WTC11 (cell line): ENCODE data around the gene SOX15. TPM values are rescaled to one million over a fixed set of nuclear protein-coding genes. Genes with fewer than 3 reads are reported as not detected.

ENCODE experiments used
- ATAC-seq: fragments of 200-7000 bp; cut with Tn5 transposase; 2 replicates; pipeline ENCODE4 v1.10.0; 2021; ENCODE audit warnings: mild to moderate bottlenecking, moderate library complexity
- CTCF ChIA-PET: fragments of 300-600 bp; sonication (Branson Sonifier 250); formaldehyde crosslinking; loops from one replicate; lab custom pipeline; 2021; ENCODE audit warnings: antibody characterized with exemption; lab: Charles Lee
- POLR2A ChIA-PET: fragments of 350-600 bp; sonication (Branson Sonifier 250); formaldehyde crosslinking; loops from one replicate; lab custom pipeline; 2021; ENCODE audit warnings: antibody characterized with exemption; lab: Charles Lee
- DNase-seq: peaks from one replicate; pipeline ENCODE4 v3.0.0; 2021; ENCODE audit warnings: low spot score
- H3K27ac Mint-ChIP-seq: 2 replicates; pipeline ENCODE4 v1.8.0; 2021; ENCODE audit warnings: mixed read lengths
- H3K27me3 Mint-ChIP-seq: 2 replicates; pipeline ENCODE4 v1.8.0; 2021; ENCODE audit warnings: low read depth, mild to moderate bottlenecking, moderate library complexity, mixed read lengths
- H3K36me3 Mint-ChIP-seq: 2 replicates; pipeline ENCODE4 v1.8.0; 2021; ENCODE audit warnings: mixed read lengths
- H3K4me1 Mint-ChIP-seq: 2 replicates; pipeline ENCODE4 v1.8.0; 2022; ENCODE audit warnings: mixed read lengths
- H3K4me3 Mint-ChIP-seq: 2 replicates; pipeline ENCODE4 v1.8.0; 2021; ENCODE audit warnings: mild to moderate bottlenecking, moderate library complexity, mixed read lengths
- H3K9me3 Mint-ChIP-seq: 2 replicates; pipeline ENCODE4 v1.8.0; 2021; ENCODE audit warnings: mixed read lengths
- ATF1 ChIP-seq: sonication (generic); formaldehyde crosslinking; IDR thresholded peaks from 2 replicates; pipeline ENCODE4 v1.8.1; 2023; ENCODE audit warnings: mild to moderate bottlenecking, moderate library complexity, missing genetic modification reagents
- FOXK1 ChIP-seq: sonication (generic); formaldehyde crosslinking; IDR thresholded peaks from 2 replicates; pipeline ENCODE4 v1.8.0; 2022; ENCODE audit warnings: mild to moderate bottlenecking, moderate library complexity, missing genetic modification reagents
- GRHL2 ChIP-seq: fragments of 250-450 bp; sonication (Bioruptor Pico); IDR thresholded peaks from 2 replicates; pipeline ENCODE4 v1.8.0; 2022; ENCODE audit warnings: mild to moderate bottlenecking, moderate library complexity; ENCODE audit not compliant: insufficient replicate concordance, severe bottlenecking
- NFE2L1 ChIP-seq: sonication (generic); formaldehyde crosslinking; IDR thresholded peaks from 2 replicates; pipeline ENCODE4 v1.8.1; 2023; ENCODE audit warnings: missing genetic modification reagents
- RELA ChIP-seq: sonication (generic); formaldehyde crosslinking; IDR thresholded peaks from 2 replicates; pipeline ENCODE4 v1.8.1; 2022; ENCODE audit warnings: missing genetic modification reagents, mild to moderate bottlenecking, borderline replicate concordance
- SMAD3 ChIP-seq: sonication (generic); formaldehyde crosslinking; IDR thresholded peaks from 2 replicates; pipeline ENCODE4 v1.8.0; 2022; ENCODE audit warnings: missing genetic modification reagents, mild to moderate bottlenecking, borderline replicate concordance
- TP53 ChIP-seq: sonication (generic); formaldehyde crosslinking; IDR thresholded peaks from 2 replicates; pipeline ENCODE4 v1.8.1; 2023; ENCODE audit warnings: mild to moderate bottlenecking, missing genetic modification reagents
- ZBTB21 ChIP-seq: sonication (generic); formaldehyde crosslinking; IDR thresholded peaks from 2 replicates; pipeline ENCODE4 v1.8.1; 2023; ENCODE audit warnings: mild to moderate bottlenecking, missing genetic modification reagents, borderline replicate concordance
- ZNF263 ChIP-seq: sonication (generic); formaldehyde crosslinking; IDR thresholded peaks from 2 replicates; pipeline ENCODE4 v1.8.1; 2022; ENCODE audit warnings: low read depth, mild to moderate bottlenecking, moderate library complexity, missing genetic modification reagents
- ZNF416 ChIP-seq: fragments of 250-450 bp; sonication (Bioruptor Pico); IDR thresholded peaks from 2 replicates; pipeline ENCODE4 v1.9.0; 2021; ENCODE audit warnings: mild to moderate bottlenecking, inconsistent platforms
- total RNA-seq: library from RNA; stranded (reverse); gene quantifications from 3 replicates; pipeline ENCODE4 v1.2.3, GENCODE V29; 2021
- TF ChIP-seq, protein P1 (sequence below): fragments of 250-450 bp; sonication (Bioruptor Pico); conservative IDR thresholded peaks from 2 replicates; pipeline ENCODE4 v1.9.0; 2021; ENCODE audit warnings: mild to moderate bottlenecking
- TF ChIP-seq, protein P2 (sequence below): sonication (generic); formaldehyde crosslinking; IDR thresholded peaks from 2 replicates; pipeline ENCODE4 v1.8.1; 2022; ENCODE audit warnings: mild to moderate bottlenecking, moderate library complexity, missing genetic modification reagents
- TF ChIP-seq, protein P3 (sequence below): sonication (generic); formaldehyde crosslinking; IDR thresholded peaks from 2 replicates; pipeline ENCODE4 v1.8.0; 2022; ENCODE audit warnings: mild to moderate bottlenecking, missing genetic modification reagents
- TF ChIP-seq, protein P4 (sequence below): sonication (generic); formaldehyde crosslinking; IDR thresholded peaks from 2 replicates; pipeline ENCODE4 v1.8.1; 2022; ENCODE audit warnings: low read depth, mild to moderate bottlenecking, moderate library complexity, missing genetic modification reagents, borderline replicate concordance
- TF ChIP-seq, protein P5 (sequence below): fragments of 250-450 bp; sonication (Bioruptor Pico); IDR thresholded peaks from 2 replicates; pipeline ENCODE4 v1.8.0; 2021; ENCODE audit warnings: mild to moderate bottlenecking
- TF ChIP-seq, protein P6 (sequence below): sonication (generic); formaldehyde crosslinking; IDR thresholded peaks from 2 replicates; pipeline ENCODE4 v1.8.1; 2023; ENCODE audit warnings: mild to moderate bottlenecking, missing genetic modification reagents
- TF ChIP-seq, protein P7 (sequence below): sonication (generic); formaldehyde crosslinking; IDR thresholded peaks from 2 replicates; pipeline ENCODE4 v1.8.1; 2023; ENCODE audit warnings: mild to moderate bottlenecking, missing genetic modification reagents
- TF ChIP-seq, protein P8 (sequence below): sonication (generic); formaldehyde crosslinking; IDR thresholded peaks from 2 replicates; pipeline ENCODE4 v1.8.1; 2023; ENCODE audit warnings: mild to moderate bottlenecking, missing genetic modification reagents, moderate library complexity

SOX15 gene
- total RNA-seq, 1 experiment from 2014 or later: 19.9 TPM

DNA sequence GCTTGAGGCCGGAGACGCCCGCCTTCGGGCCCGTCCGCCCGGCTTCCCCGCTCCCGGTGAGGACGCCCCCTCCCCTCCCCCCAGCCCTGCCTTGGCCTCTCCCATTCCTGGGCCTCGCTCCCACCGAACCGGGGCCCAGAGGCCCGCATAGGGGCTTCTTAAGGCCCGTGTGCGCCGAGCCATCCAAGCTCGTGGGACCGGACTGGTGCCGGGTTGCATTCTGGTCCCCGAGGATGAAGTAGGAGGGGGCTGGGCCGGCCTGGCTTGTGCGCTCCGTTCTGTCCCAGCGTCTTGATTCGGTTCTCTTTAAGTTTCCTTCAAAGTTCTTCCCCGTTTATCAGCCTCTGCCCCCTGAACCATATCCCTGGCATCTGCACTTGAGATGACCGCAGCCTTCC lies 27.7 kb downstream of the SOX15 start:
- H3K9me3 Mint-ChIP-seq: no peaks in the 10 kb centered on the region
- H3K4me3 Mint-ChIP-seq: peak overlapping the region; percentile 94
- peaks cover 45% of the 10 kb centered on the region for H3K4me1 Mint-ChIP-seq
- CTCF ChIA-PET: interaction anchor here (1.0 to 3.6 kb wide), 6 partner anchors 10 to 206 kb away, joined by 3 to 79 read pairs (median 16); partner anchors contain the start of genes TMEM102, TMEM256, TP53 and WRAP53
- no peaks in the 10 kb centered on the region for H3K27me3 Mint-ChIP-seq
- DNase-seq (no peak), ATAC-seq (no peak)
- POLR2A ChIA-PET: interaction anchor here (1.0 to 1.4 kb wide), 3 partner anchors 9 to 27 kb away, joined by 3 to 4 read pairs (median 3); partner anchors contain the start of genes MPDU1 and SOX15
- TF ChIP-seq NFE2L1 (CRISPR knock-in tag) (no peak), RELA (0 out of 2 replicates have a peak, but pooled peaks have one; percentile 55), SMAD3 (CRISPR knock-in tag) (no peak), TP53 (no peak), GRHL2 (CRISPR knock-in tag) (no peak)
- TF ChIP-seq, protein P1, sequence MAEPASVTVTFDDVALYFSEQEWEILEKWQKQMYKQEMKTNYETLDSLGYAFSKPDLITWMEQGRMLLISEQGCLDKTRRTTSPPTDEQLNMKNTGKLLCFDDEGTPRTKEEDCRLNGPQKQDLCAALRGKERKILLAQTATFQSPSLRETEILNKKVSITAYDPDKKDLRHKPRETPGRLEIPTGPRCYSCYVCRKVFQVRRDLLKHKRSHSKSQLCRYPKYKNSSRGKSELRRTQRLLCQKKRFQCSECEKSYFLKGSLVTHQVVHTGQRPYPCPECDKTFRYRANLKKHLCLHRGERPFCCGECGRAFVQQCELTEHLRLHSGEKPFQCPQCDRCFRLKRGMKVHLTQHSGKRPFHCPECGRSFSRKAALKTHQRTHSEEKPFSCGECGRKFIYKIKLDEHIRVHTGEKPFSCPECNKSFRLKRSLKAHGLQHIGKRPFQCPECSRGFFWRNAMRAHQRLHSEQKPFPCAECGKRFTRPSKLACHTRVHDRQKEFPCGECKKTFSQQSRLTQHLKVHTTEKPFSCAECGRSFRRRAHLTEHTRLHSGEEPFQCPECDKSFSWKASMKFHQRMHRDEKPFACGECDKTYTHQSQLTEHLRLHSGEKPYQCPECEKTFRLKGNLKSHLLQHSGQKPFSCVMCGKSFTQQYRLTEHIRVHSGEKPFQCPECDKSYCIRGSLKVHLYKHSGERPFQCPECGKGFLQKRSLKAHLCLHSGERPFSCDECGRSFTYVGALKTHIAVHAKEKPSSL (CRISPR knock-in tag): no peak
- TF ChIP-seq, all 79 proteins: peak for 1
- peaks cover 30% of the 10 kb centered on the region for H3K36me3 Mint-ChIP-seq
- H3K27ac Mint-ChIP-seq: peak overlapping the region; percentile 87

DNA sequence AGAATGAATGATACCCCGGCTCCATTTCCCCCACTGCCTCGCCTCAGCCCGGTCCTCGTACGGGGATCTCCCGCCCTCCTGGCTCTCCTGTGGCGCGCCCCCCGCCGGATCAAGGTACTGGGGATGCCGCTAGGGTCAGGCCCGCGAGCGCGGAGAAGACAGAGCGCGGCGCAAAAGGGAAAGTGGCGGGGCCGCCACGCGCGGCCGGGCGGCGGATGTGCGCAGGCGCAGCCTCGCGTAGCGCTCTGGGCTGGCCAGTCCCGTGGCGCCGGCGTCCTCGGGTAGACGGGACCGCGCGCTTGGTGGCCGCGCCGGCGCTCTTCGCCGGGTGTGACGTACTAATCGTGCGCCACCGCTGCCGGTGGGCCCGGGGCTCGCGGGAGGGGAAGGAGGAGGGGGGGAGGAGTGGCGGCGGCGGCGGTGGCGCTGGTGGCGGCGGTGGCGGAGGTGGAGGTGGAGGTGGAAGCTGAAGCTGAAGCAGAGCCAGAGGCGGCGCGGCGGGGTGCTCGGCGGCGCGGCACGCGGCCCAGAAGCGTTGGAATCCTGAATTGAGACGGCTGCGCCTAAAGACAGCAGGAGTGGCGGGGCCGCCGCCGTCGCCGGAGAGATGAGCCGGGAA lies 28.2 kb downstream of the SOX15 start, which contains the start of gene SENP3:
TSS of gene SENP3 (plus strand) at position 331 of the 619 bp plus-strand sequence. CDS start 1,158 bp downstream, outside the sequence.
- H3K27ac Mint-ChIP-seq: peak within 1 kb of the TSS; percentile 97
- H3K27me3 Mint-ChIP-seq: no peaks in the 10 kb centered on the region
- POLR2A ChIA-PET: interaction anchor here (1.0 to 1.8 kb wide), 5 partner anchors 10 to 126 kb away, joined by 3 to 8 read pairs (median 4); partner anchors contain the start of genes MPDU1, SOX15, TP53 and WRAP53
- CTCF ChIA-PET: interaction anchor here (1.0 to 3.6 kb wide), 19 partner anchors 9 to 516 kb away, joined by 3 to 79 read pairs (median 12); partner anchors contain the start of genes ACAP1, CD68, CHRNB1 and FXR2
- peak within 1 kb of the TSS; percentile 94 for H3K4me3 Mint-ChIP-seq
- no peaks in the 10 kb centered on the region for H3K9me3 Mint-ChIP-seq
- ATAC-seq (peak; percentile 25), DNase-seq (peak; percentile 89)
- H3K4me1 Mint-ChIP-seq: peaks cover 49% of the 10 kb centered on the region
- peaks cover 25% of the 10 kb centered on the region for H3K36me3 Mint-ChIP-seq
- peak; percentile 25; the same call in 1 of the 2 replicates for TF ChIP-seq ZBTB21 (CRISPR knock-in tag)
- TF ChIP-seq, protein P2, sequence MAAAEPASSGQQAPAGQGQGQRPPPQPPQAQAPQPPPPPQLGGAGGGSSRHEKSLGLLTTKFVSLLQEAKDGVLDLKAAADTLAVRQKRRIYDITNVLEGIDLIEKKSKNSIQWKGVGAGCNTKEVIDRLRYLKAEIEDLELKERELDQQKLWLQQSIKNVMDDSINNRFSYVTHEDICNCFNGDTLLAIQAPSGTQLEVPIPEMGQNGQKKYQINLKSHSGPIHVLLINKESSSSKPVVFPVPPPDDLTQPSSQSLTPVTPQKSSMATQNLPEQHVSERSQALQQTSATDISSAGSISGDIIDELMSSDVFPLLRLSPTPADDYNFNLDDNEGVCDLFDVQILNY (CRISPR knock-in tag): peak; percentile 88
- TF ChIP-seq ZNF263 (CRISPR knock-in tag): no peak
- 0 out of 2 replicates have a peak, but pooled peaks have one; percentile 16 for TF ChIP-seq ZNF416
- TF ChIP-seq, protein P3, sequence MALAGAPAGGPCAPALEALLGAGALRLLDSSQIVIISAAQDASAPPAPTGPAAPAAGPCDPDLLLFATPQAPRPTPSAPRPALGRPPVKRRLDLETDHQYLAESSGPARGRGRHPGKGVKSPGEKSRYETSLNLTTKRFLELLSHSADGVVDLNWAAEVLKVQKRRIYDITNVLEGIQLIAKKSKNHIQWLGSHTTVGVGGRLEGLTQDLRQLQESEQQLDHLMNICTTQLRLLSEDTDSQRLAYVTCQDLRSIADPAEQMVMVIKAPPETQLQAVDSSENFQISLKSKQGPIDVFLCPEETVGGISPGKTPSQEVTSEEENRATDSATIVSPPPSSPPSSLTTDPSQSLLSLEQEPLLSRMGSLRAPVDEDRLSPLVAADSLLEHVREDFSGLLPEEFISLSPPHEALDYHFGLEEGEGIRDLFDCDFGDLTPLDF (CRISPR knock-in tag): no peak
- TF ChIP-seq, protein P4, sequence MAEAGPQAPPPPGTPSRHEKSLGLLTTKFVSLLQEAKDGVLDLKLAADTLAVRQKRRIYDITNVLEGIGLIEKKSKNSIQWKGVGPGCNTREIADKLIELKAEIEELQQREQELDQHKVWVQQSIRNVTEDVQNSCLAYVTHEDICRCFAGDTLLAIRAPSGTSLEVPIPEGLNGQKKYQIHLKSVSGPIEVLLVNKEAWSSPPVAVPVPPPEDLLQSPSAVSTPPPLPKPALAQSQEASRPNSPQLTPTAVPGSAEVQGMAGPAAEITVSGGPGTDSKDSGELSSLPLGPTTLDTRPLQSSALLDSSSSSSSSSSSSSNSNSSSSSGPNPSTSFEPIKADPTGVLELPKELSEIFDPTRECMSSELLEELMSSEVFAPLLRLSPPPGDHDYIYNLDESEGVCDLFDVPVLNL (CRISPR knock-in tag): 0 out of 2 replicates have a peak, but pooled peaks have one; percentile 32
- TF ChIP-seq, protein P5, sequence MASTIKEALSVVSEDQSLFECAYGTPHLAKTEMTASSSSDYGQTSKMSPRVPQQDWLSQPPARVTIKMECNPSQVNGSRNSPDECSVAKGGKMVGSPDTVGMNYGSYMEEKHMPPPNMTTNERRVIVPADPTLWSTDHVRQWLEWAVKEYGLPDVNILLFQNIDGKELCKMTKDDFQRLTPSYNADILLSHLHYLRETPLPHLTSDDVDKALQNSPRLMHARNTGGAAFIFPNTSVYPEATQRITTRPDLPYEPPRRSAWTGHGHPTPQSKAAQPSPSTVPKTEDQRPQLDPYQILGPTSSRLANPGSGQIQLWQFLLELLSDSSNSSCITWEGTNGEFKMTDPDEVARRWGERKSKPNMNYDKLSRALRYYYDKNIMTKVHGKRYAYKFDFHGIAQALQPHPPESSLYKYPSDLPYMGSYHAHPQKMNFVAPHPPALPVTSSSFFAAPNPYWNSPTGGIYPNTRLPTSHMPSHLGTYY (CRISPR knock-in tag): no peak
- TF ChIP-seq, protein P6, sequence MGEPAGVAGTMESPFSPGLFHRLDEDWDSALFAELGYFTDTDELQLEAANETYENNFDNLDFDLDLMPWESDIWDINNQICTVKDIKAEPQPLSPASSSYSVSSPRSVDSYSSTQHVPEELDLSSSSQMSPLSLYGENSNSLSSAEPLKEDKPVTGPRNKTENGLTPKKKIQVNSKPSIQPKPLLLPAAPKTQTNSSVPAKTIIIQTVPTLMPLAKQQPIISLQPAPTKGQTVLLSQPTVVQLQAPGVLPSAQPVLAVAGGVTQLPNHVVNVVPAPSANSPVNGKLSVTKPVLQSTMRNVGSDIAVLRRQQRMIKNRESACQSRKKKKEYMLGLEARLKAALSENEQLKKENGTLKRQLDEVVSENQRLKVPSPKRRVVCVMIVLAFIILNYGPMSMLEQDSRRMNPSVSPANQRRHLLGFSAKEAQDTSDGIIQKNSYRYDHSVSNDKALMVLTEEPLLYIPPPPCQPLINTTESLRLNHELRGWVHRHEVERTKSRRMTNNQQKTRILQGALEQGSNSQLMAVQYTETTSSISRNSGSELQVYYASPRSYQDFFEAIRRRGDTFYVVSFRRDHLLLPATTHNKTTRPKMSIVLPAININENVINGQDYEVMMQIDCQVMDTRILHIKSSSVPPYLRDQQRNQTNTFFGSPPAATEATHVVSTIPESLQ (CRISPR knock-in tag): no peak
- TF ChIP-seq FOXK1 (CRISPR knock-in tag): peak; percentile 48; the same call in 1 of the 2 replicates
- TF ChIP-seq, protein P7, sequence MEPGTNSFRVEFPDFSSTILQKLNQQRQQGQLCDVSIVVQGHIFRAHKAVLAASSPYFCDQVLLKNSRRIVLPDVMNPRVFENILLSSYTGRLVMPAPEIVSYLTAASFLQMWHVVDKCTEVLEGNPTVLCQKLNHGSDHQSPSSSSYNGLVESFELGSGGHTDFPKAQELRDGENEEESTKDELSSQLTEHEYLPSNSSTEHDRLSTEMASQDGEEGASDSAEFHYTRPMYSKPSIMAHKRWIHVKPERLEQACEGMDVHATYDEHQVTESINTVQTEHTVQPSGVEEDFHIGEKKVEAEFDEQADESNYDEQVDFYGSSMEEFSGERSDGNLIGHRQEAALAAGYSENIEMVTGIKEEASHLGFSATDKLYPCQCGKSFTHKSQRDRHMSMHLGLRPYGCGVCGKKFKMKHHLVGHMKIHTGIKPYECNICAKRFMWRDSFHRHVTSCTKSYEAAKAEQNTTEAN (CRISPR knock-in tag): no peak
- TF ChIP-seq, protein P8, sequence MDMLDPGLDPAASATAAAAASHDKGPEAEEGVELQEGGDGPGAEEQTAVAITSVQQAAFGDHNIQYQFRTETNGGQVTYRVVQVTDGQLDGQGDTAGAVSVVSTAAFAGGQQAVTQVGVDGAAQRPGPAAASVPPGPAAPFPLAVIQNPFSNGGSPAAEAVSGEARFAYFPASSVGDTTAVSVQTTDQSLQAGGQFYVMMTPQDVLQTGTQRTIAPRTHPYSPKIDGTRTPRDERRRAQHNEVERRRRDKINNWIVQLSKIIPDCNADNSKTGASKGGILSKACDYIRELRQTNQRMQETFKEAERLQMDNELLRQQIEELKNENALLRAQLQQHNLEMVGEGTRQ (CRISPR knock-in tag): peak; percentile 49
- TF ChIP-seq, protein P1 (CRISPR knock-in tag): no peak
- no peak for TF ChIP-seq ATF1 (CRISPR knock-in tag)
